Cerebellar nuclear complex (tissue), 1 donor: ENCODE data around the gene CHST15.

Experiments used
- DNase-seq, 2 experiments: peaks; one replicate each; lab custom pipeline; 2025; lab: John Stamatoyannopoulos, UW

Gene CHST15

GRCh38 chr10:124030061-124030460 is 63.3 kb downstream of the CHST15 start:
- no peak for DNase-seq

- DNase-seq, result no peak
Observed at GRCh38 chr10:124029559-124029958, 63.8 kb downstream of the CHST15 start.

- no peak for DNase-seq
Observed at GRCh38 chr10:124028700-124029480, 64.5 kb downstream of the CHST15 start.

- no peak for DNase-seq
Observed at GRCh38 chr10:124027651-124028050, 65.7 kb downstream of the CHST15 start.

- no peak for DNase-seq
Observed at GRCh38 chr10:124027031-124027611, 66.3 kb downstream of the CHST15 start.

GRCh38 chr10:124026589-124026939 is 66.8 kb downstream of the CHST15 start:
- no peak for DNase-seq

GRCh38 chr10:124025660-124026588 is 67.5 kb downstream of the CHST15 start:
- no peak for DNase-seq

GRCh38 chr10:124025152-124025551 is 68.2 kb downstream of the CHST15 start:
- DNase-seq, result no peak

GRCh38 chr10:124022066-124022465 is 71.3 kb downstream of the CHST15 start:
- no peak for DNase-seq

GRCh38 chr10:124020981-124021815 is 72.2 kb downstream of the CHST15 start:
- no peak for DNase-seq

- DNase-seq, result no peak
Observed at GRCh38 chr10:124019886-124020797, 73.3 kb downstream of the CHST15 start.

- no peak for DNase-seq
Observed at GRCh38 chr10:124018886-124019525, 74.4 kb downstream of the CHST15 start.

- no peak for DNase-seq
Observed at GRCh38 chr10:124017729-124018128, 75.7 kb downstream of the CHST15 start.

- DNase-seq, result no peak
Observed at GRCh38 chr10:124016804-124017375, 76.5 kb downstream of the CHST15 start.

- no peak for DNase-seq
Observed at GRCh38 chr10:124015991-124016390, 77.4 kb downstream of the CHST15 start.

GRCh38 chr10:124014416-124015154 is 78.8 kb downstream of the CHST15 start:
- no peak for DNase-seq

GRCh38 chr10:124013916-124014315 is 79.5 kb downstream of the CHST15 start:
- no peak for DNase-seq

- no peak for DNase-seq
Observed at GRCh38 chr10:124012991-124013390, 80.4 kb downstream of the CHST15 start.

- no peak for DNase-seq
Observed at GRCh38 chr10:124012583-124012982, 80.8 kb downstream of the CHST15 start.
